Stimulated activated CD4-positive, alpha-beta T cell treated with anti-CD3 and anti-CD28 coated beads, TNF-alpha, amount 100 ng/mL, for 1 hour (primary cell): ENCODE data around the gene P2RX3.

Experiments used
- DNase-seq, 3 donors: peaks; one replicate each; pipeline ENCODE4 v3.0.0-alpha.2; 2020; ENCODE audit warnings: low read depth in 3 of 3, low spot score in 1 of 3

The P2RX3 gene

GRCh38 chr11:57368106-57368844 lies 30.1 kb downstream of the P2RX3 start:
- no peak for DNase-seq

GRCh38 chr11:57368845-57369232 lies 30.7 kb downstream of the P2RX3 start:
- no peak for DNase-seq

- no peak for DNase-seq
These were observed 32.1 kb downstream of the P2RX3 start for GRCh38 chr11:57370251-57370650.

DNA sequence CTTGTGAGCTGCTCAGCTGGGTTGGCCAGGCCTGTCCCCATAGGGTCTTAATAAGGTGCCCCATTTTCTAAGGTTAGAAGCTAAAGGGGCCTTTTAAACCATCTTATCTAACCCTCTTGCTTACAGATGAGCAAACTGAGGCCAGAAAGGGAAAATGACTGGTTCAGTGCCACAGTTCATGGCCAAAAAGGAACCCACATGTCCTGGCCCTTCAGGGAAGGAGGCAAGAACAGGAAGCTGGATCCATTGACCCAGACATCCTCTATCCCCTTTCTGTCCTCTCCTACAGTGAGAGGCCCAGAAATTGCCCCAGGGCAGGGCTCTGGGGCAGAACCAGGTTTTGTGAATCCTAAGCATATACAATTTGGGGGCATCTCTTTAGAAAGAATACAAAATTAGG lies 32.8 kb downstream of the P2RX3 start:
- no peak for DNase-seq

DNA sequence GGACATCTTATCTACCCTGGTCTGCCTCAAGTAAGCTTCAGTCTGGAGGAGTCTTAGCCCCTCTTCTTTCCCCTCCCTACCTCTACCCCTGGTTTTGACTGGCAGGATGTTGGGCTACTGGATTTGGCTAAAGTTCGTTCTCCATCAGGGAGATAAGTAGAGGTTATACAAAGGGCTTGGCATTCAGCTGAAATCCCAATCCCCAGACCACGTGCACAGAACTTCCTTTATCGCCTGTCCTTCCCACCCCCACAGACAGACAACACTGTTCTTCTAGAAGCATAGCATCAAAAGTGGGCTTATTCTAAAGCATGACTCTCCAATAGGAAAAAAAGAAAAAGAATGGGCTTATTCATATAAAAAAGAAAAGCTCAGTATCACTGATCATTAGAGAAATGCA lies 35.0 kb downstream of the P2RX3 start:
- no peak for DNase-seq

DNA sequence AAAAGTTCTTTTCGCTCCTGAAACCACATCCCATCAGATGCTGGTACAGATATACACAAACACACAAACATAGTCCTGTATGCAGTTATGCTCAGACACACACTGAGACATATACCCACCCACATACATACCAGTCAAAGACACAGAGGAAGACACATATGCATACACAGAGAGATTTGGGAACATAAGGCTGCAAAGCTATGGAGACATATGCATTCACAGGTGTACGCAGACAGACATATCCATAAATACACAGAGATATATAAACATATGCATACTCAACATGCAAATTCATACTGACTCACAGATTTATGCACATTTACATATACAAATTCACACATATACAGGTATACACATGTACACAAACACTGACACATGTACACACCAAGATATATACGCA lies 36.8 kb downstream of the P2RX3 start:
- no peak for DNase-seq

DNA sequence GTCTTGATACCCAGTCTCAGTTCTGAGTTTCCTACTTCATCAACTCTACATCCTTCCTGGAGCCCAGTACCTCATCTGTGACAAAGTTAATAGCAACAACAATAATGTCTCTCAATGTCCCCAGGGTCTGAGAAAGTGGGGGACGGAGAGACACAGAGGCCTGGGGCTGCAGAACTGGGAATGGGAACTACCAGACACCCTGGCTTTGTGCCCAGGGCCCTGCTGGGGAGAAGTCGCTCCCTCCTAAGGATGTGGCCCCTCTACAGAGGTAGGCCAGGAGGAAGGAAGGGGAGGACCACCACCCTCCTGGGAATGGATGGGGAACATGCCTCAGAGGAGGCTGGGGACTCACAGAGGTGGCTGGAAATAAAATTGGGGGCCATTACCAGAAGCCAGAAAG lies 37.3 kb downstream of the P2RX3 start:
- DNase-seq: no peak

DNA sequence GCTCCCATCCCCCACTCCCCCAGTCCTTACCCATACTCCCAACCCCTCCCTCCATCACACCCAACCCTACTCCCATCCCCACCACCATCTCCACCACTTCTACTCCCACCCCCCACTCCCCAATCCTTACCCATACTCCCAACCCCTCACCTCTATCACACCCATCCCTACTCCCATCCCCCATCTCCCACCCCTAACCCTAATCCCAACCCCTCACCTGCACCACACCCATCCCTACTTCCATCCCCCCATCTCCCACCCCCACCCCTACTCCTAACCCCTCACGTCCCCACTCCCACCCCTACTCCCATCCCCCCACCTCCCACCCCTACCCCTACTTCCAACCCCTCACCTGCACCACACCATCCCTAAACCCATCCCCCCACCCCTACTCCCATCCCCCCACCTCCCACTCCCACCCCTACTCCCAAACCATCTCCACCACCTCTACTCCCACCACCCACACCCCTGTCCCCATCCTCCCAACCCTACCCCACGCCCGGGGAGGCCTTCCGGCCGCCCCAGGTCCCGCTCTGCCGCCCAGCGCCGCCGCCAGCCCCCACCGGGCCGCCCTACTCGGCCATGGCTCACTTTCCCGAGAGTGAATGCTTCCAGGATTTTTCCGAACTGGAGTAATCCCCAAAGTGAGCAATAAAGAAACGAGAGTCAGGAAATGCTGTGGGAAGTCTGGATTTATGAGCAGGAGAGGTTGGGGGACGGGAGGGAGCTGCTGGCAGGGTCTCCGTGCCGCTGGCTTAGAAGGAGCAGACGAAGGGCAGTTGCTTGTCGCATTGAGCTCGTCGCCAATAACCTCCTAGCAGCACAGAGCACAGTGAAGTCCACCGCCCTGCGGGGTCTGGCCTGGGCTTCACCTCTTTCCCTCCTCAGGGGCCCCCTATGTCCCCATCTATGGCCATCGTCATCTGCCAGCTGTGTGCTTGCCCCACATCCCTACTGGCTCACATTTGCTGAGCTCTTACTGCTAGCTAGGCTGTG lies 38.2 kb downstream of the P2RX3 start:
- DNase-seq: no peak

DNA sequence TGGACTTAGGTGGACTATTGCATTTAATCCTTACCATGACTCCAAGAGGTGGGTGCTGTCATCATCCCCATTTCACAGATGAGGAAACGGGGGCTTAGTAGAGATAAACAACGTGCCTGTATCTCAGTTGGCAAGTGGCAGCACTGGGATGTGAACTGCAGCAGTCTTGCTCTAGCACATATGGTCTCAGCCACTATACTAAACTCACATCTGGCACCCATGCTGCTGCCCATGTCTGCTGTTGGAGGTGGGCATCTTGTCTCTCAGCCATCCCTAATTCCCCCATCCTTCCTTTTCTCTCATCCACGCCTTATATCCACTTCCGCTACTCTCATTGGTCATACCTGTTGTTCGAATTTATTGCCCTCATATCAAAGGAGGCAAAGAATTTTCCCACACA lies 39.0 kb downstream of the P2RX3 start:
- DNase-seq: no peak

- no peak for DNase-seq
These were observed 40.0 kb downstream of the P2RX3 start for GRCh38 chr11:57378186-57378585.

DNA sequence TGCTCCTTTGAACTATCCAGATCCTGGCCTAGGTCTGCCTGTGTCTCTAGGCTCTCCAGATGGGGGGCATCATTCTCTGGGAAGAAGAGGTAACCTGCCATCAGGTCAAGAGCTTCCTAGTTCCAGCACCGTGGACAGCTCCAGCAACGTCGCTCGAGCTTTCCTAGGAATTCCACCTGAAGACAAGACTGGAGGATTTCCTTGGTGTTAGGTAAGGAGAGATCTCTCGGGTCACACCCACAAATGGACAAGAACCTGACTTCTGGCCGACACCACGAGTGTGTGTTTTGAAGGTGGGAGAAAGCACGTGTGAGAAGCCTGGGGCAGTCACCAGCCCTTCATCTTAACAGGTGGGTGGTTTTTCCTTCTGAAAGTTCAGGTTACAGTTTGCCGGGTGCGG lies 41.6 kb downstream of the P2RX3 start:
- DNase-seq: no peak

DNA sequence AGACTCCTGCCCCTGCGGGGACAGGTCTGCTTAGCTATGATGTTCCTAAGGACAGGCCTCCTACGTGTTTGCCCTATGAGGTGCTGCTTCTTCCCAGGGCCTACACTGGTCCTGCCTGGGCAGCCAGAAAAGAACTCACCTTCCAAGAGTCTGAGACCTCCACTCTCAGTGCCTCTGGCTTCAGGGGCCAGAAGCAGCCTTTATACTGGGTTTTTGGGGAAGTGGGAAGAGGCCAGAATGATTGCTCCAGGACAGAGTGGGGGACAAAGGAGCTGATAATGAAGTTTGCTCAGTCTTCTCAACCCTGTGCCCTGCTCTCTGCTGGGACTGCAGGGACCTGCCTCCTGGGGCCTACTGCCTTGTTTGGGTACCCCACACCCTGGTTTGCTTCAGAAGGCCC lies 42.8 kb downstream of the P2RX3 start, which contains the start of gene PRG3:
Gene PRG3 (minus strand): TSS at position 176 of the 400 bp plus-strand sequence. CDS start 442 bp downstream, outside the sequence.
- DNase-seq: no peak

- DNase-seq: no peak
These were observed 48.2 kb downstream of the P2RX3 start for GRCh38 chr11:57386178-57386940.

GRCh38 chr11:57387289-57388030 lies 49.3 kb downstream of the P2RX3 start:
- no peak for DNase-seq

DNA sequence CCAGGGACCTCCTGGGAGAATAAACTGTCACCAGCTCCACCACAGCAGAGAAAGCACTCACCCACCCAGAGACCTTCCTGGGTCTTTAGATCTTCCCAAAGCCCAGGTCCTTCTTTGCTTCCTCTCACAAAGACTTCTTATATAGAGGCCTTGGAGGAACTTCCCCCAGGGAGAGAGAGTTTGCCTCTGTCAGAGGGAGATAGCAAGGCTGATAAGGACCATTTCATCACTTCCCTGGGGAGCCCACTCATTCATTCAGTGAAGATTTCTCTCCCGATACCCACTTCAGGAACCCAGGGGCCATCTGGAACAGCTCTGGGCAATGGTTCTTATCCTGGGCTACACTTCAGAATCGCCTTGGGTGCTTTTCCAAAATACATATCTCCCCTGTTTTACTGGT lies 52.4 kb downstream of the P2RX3 start, which contains the start of gene PRG2:
Gene PRG2 (minus strand): TSS at position 116 of the 400 bp plus-strand sequence. CDS start 706 bp downstream, outside the sequence.
- DNase-seq: no peak

GRCh38 chr11:57391111-57391510 lies 53.0 kb downstream of the P2RX3 start:
- DNase-seq: no peak

DNA sequence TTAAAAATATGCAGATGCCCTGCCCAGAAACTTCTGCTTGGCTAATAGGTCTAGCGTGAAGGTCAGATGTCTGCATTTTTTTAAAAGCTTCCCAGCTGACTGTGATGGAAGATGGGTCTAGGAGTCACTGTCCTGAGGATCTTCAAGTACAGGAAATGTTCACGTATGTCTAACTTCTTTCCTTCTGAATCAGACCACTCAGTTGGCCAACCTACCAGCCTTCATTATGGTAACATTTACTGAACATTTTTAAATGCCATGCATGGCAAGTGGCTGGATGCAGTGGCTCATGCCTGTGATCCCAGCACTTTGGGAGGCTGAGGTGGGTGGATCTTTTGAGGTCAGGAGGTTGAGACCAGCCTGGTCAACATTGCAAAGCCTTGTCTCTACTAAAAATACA lies 53.4 kb downstream of the P2RX3 start:
- DNase-seq: no peak

DNA sequence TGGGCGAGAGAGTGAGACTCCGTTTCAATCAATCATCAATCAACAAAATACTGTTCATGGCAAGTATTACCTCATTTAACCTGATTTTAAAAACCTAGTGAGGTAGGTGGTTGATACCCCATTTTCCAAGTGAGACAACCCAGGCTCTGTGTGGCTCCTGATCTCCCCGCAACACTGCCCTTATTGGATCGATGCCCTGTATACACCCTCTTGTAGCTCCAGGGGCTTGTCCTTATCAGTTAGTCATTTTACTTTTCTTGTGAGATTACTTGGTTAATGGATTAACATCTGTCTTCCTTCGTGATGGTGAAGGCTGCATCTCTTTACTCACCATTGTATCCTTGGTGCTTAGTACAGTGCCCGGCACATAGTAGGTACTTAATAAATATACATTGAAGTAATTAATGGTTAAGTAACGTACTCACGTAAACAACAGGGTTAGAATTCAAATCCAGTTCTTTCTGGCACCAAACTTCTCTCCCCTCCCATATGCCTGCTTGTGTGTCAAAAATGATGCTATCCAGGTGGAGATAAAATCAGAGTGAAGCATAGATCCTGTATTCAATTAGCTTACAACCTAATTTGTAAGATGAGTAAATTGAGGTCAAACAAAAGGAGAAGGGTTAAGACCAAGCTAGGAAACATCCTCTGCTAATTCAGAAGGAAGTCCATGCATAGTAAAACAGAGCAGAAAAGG lies 54.1 kb downstream of the P2RX3 start:
- DNase-seq: no peak

DNA sequence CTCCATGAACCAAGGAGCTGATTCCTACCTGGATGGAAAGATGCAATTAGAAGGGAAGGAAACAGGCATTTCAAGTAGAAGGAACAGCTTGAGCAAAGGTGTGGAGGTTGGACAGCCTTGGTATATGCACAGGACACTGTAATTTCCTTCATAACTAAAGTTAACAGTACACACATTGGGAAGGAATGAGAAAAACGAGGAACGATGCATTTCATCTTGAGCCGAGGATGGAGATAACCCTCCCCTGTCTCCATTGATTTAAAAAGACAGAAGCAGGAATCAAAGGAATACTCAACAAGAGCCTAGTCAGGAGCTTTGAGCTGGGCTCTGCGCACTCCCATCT lies 54.6 kb downstream of the P2RX3 start:
- no peak for DNase-seq
